ENCODE results near the gene MBLAC1.

GRCh38 chr7:100152937-100153666 lies 26.3 kb downstream of the MBLAC1 start:
- TF ChIP-seq POLR2A (IDR thresholded peaks at IDR 0.05) = no peak
- TF ChIP-seq CTCF (IDR thresholded peaks at IDR 0.05) = no peak
